ENCODE measurements around the gene STPG2.

- TF ChIP-seq CTCF (IDR thresholded peaks at IDR 0.05) (no peak), POLR2A (IDR thresholded peaks at IDR 0.05) (no peak)
Measured at GRCh38 chr4:97812768-97813167, 330.5 kb downstream of the STPG2 start.

Measured in ovary (tissue), 3 donors.